ENCODE data around the gene RAVER1. TPM values are rescaled to one million over a fixed set of nuclear protein-coding genes. Genes with fewer than 3 reads are reported as not detected.
A peak's percentile ranks its signal among the peaks of the same experiment; 100 is the strongest.

Gene RAVER1
- total RNA-seq, 2 experiments from 2014 or later: 105 to 111 TPM

GRCh38 chr19:10274589-10274988, 58.7 kb downstream of the RAVER1 start:
- peaks cover 49% of the 10 kb centered on the region for H3K36me3 Mint-ChIP-seq (ENCODE audit: low read depth)

GRCh38 chr19:10271543-10272086, 61.7 kb downstream of the RAVER1 start:
- POLR2A ChIA-PET: interaction anchor here (0.6 to 8.0 kb wide), 18 partner anchors 8 to 165 kb away, joined by 3 to 107 read pairs (median 7); partner anchors contain the start of genes CDC37, FDX2, ICAM4 and ICAM5
- intact Hi-C loops (cut with micrococcal nuclease): no loop called here
- Mint-ChIP-seq H3K27me3 (no peaks in the 10 kb centered on the region), H3K4me1 (ENCODE audit: low read depth) (peaks cover 24% of the 10 kb centered on the region), H3K4me3 (peak overlapping the region; percentile 85), H3K27ac (peak overlapping the region; percentile 89), H3K36me3 (ENCODE audit: low read depth) (peaks cover 31% of the 10 kb centered on the region), H3K9me3 (no peaks in the 10 kb centered on the region)
- DNase-seq (peak; percentile 55), ATAC-seq (no peak)
- TF ChIP-seq CTCF (IDR thresholded peaks at IDR 0.05): no peak
- CTCF ChIA-PET: interaction anchor here (0.7 to 8.8 kb wide), 18 partner anchors 9 to 340 kb away, joined by 3 to 286 read pairs (median 6); partner anchors contain the start of genes FDX2, ICAM4, ICAM5 and RAVER1

More at GRCh38 chr19:10274589-10274988, 58.7 kb downstream of the RAVER1 start:
- intact Hi-C loops (cut with micrococcal nuclease): no loop called here
- CTCF ChIA-PET: interaction anchor here (1.1 kb wide), 1 partner anchor 15 kb away, joined by 4 read pairs; the partner anchor contains the start of gene ICAM5
- peak overlapping the region; percentile 26 for H3K4me3 Mint-ChIP-seq
- no peaks in the 10 kb centered on the region for H3K27me3 Mint-ChIP-seq
- no peak for TF ChIP-seq CTCF (IDR thresholded peaks at IDR 0.05)
- no peaks in the 10 kb centered on the region for H3K9me3 Mint-ChIP-seq
- POLR2A ChIA-PET: interaction anchor here (0.8 to 8.0 kb wide), 2 partner anchors 8 to 14 kb away, joined by 4 to 107 read pairs; partner anchors contain the start of genes ICAM4 and ICAM5
- ATAC-seq: no peak
- no peak for DNase-seq
- peak overlapping the region; percentile 59 for H3K27ac Mint-ChIP-seq
- peaks cover 33% of the 10 kb centered on the region for H3K4me1 Mint-ChIP-seq (ENCODE audit: low read depth)

- peak; percentile 90 for DNase-seq
- Mint-ChIP-seq H3K27me3 (no peaks in the 10 kb centered on the region), H3K36me3 (ENCODE audit: low read depth) (peaks cover 31% of the 10 kb centered on the region), H3K4me3 (peak within 1 kb of the TSS; percentile 85), H3K9me3 (no peaks in the 10 kb centered on the region), H3K27ac (peak within 1 kb of the TSS; percentile 89), H3K4me1 (ENCODE audit: low read depth) (peaks cover 24% of the 10 kb centered on the region)
- intact Hi-C loops (cut with micrococcal nuclease): no loop called here
- ChIA-PET POLR2A (interaction anchor here (0.6 to 8.0 kb wide), 26 partner anchors 9 to 295 kb away, joined by 3 to 107 read pairs (median 6); partner anchors contain the start of genes CDC37, DNMT1, FDX2 and ICAM4), CTCF (interaction anchor here (0.7 to 8.8 kb wide), 26 partner anchors 10 to 339 kb away, joined by 3 to 286 read pairs (median 4); partner anchors contain the start of genes CDC37, FDX2, ICAM4 and ICAM5)
- TF ChIP-seq CTCF (IDR thresholded peaks at IDR 0.05): no peak
- peak; percentile 62 for ATAC-seq
These were observed 62.5 kb downstream of the RAVER1 start, which contains the start of gene ICAM1 for GRCh38 chr19:10270616-10271394. ICAM1 (plus strand) TSS chr19:10271120; CDS start chr19:10271160, 40 bp downstream.

GRCh38 chr19:10270180-10270615, 63.1 kb downstream of the RAVER1 start:
- Mint-ChIP-seq H3K4me3 (peak overlapping the region; percentile 85), H3K27ac (peak overlapping the region; percentile 89), H3K4me1 (ENCODE audit: low read depth) (peaks cover 24% of the 10 kb centered on the region), H3K9me3 (no peaks in the 10 kb centered on the region), H3K27me3 (no peaks in the 10 kb centered on the region), H3K36me3 (ENCODE audit: low read depth) (peaks cover 28% of the 10 kb centered on the region)
- CTCF ChIA-PET: interaction anchor here (1.0 to 8.8 kb wide), 21 partner anchors 9 to 339 kb away, joined by 3 to 286 read pairs (median 4); partner anchors contain the start of genes CDC37, FDX2, ICAM4 and ICAM5
- peak; percentile 64 for ATAC-seq
- TF ChIP-seq CTCF (IDR thresholded peaks at IDR 0.05): no peak
- peak; percentile 90 for DNase-seq
- intact Hi-C loops (cut with micrococcal nuclease): no loop called here
- POLR2A ChIA-PET: interaction anchor here (0.7 to 8.0 kb wide), 18 partner anchors 9 to 296 kb away, joined by 3 to 107 read pairs (median 8); partner anchors contain the start of genes CDC37, DNMT1, ICAM4 and ICAM5

Measured in activated CD8-positive, alpha-beta T cell treated with anti-CD3 and anti-CD28 coated beads for 36 hours (primary cell).